KMS-11 (cell line): ENCODE data around the gene CYSRT1.

Experiments used
- H2AFZ ChIP-seq: fragments of 200-600 bp; sonication (generic); 2 replicates; pipeline ENCODE4 v1.6.1; 2016; ENCODE audit warnings: antibody characterized with exemption, mixed run types, low read depth
- H3K27ac ChIP-seq: fragments of 200-600 bp; sonication (generic); 2 replicates; pipeline ENCODE4 v1.6.1; 2016; ENCODE audit warnings: mild to moderate bottlenecking, mixed run types
- H3K27me3 ChIP-seq: fragments of 200-600 bp; sonication (generic); 2 replicates; pipeline ENCODE4 v1.6.1; 2017; ENCODE audit warnings: mild to moderate bottlenecking, low read depth, mixed run types, moderate library complexity; ENCODE audit not compliant: insufficient read depth
- H3K36me3 ChIP-seq: fragments of 200-600 bp; sonication (generic); 2 replicates; pipeline ENCODE4 v1.6.1; 2017; ENCODE audit warnings: mild to moderate bottlenecking, mixed run types; ENCODE audit not compliant: insufficient read depth
- H3K4me1 ChIP-seq: fragments of 200-600 bp; sonication (generic); 2 replicates; pipeline ENCODE4 v1.6.1; 2016; ENCODE audit warnings: mild to moderate bottlenecking, low read depth, mixed run types; ENCODE audit not compliant: poor library complexity, severe bottlenecking
- H3K4me2 ChIP-seq: fragments of 200-600 bp; sonication (generic); 2 replicates; pipeline ENCODE4 v1.7.0; 2016; ENCODE audit warnings: mild to moderate bottlenecking, mixed run types
- H3K4me3 ChIP-seq: fragments of 200-600 bp; sonication (generic); IDR thresholded peaks from 2 replicates; pipeline ENCODE4 v1.6.1; 2017; ENCODE audit warnings: low read depth, low read length, mixed read lengths; ENCODE audit not compliant: insufficient read depth
- H3K79me2 ChIP-seq: fragments of 200-600 bp; sonication (generic); 2 replicates; pipeline ENCODE4 v1.6.1; 2016; ENCODE audit warnings: low read depth, mixed run types; ENCODE audit not compliant: insufficient read depth
- H3K9ac ChIP-seq: fragments of 200-600 bp; sonication (generic); 2 replicates; pipeline ENCODE4 v1.6.1; 2016; ENCODE audit warnings: mild to moderate bottlenecking, mixed run types
- H4K20me1 ChIP-seq: fragments of 200-600 bp; sonication (generic); 2 replicates; pipeline ENCODE4 v1.6.1; 2016; ENCODE audit warnings: mild to moderate bottlenecking, mixed run types; ENCODE audit not compliant: insufficient read depth
- TF ChIP-seq, protein P1 (sequence below): fragments of 200-600 bp; sonication (generic); conservative IDR thresholded peaks from 2 replicates; pipeline ENCODE4 v1.6.1; 2017; ENCODE audit warnings: low read depth, mild to moderate bottlenecking, antibody characterized with exemption, low read length, moderate library complexity, mixed read lengths

CYSRT1 gene

GRCh38 chr9:137234758-137235423 lies 9.9 kb downstream of the CYSRT1 start:
- Histone ChIP-seq H2AFZ (no peak overlapping the region), H3K27ac (no peak overlapping the region), H3K79me2 (no peaks in the 10 kb centered on the region), H3K4me1 (peaks cover 23% of the 10 kb centered on the region), H3K9ac (no peak overlapping the region), H4K20me1 (no peaks in the 10 kb centered on the region), H3K36me3 (no peaks in the 10 kb centered on the region), H3K4me3 (no peak overlapping the region), H3K27me3 (peaks cover 46% of the 10 kb centered on the region), H3K4me2 (no peak overlapping the region)
- TF ChIP-seq, protein P1, sequence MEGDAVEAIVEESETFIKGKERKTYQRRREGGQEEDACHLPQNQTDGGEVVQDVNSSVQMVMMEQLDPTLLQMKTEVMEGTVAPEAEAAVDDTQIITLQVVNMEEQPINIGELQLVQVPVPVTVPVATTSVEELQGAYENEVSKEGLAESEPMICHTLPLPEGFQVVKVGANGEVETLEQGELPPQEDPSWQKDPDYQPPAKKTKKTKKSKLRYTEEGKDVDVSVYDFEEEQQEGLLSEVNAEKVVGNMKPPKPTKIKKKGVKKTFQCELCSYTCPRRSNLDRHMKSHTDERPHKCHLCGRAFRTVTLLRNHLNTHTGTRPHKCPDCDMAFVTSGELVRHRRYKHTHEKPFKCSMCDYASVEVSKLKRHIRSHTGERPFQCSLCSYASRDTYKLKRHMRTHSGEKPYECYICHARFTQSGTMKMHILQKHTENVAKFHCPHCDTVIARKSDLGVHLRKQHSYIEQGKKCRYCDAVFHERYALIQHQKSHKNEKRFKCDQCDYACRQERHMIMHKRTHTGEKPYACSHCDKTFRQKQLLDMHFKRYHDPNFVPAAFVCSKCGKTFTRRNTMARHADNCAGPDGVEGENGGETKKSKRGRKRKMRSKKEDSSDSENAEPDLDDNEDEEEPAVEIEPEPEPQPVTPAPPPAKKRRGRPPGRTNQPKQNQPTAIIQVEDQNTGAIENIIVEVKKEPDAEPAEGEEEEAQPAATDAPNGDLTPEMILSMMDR: 0 out of 2 replicates have a peak, but pooled peaks have one; percentile 5

DNA sequence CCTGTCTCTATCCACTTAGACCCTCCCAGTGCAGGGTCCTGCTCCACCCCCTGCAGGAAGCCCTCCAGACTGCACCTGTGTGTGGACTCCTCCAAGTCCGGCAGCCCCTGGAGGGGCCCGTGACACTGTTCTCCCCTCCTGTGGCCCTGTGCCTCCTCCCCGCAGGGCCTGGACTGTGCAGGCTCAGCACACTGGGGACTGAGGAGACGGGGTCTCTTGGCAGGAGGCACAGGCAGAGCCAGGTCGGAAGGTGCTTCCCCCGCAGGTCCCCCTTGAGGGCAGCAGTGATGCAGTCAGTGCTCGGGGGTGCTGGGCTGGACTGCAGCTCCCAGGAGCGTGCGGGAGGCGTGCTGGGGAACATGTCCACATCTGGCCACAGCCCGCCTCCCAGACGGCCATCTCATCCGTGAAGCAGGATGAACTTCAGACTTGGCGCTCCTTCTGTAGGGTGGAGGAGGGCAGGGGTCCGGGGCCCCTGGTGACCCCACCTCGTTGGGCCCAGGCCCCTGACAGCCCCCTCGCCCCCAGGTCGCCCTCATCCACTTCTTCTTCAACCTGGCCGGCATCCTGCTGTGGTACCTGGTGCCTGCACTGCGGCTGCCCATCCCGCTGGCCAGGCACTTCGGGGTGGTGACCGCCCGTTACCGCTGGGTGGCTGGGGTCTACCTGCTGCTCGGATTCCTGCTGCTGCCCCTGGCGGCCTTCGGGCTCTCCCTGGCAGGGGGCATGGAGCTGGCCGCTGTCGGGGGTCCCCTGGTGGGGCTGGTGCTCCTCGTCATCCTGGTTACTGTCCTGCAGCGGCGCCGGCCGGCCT lies 10.7 kb downstream of the CYSRT1 start:
- H3K27ac ChIP-seq: no peak overlapping the region
- H2AFZ ChIP-seq: no peak overlapping the region
- H4K20me1 ChIP-seq: no peaks in the 10 kb centered on the region
- no peak overlapping the region for H3K4me2 ChIP-seq
- H3K79me2 ChIP-seq: no peaks in the 10 kb centered on the region
- peaks cover 43% of the 10 kb centered on the region for H3K27me3 ChIP-seq
- no peak overlapping the region for H3K9ac ChIP-seq
- TF ChIP-seq, protein P1: 0 out of 2 replicates have a peak, but pooled peaks have one; percentile 15
- H3K4me3 ChIP-seq: no peak overlapping the region
- H3K36me3 ChIP-seq: no peaks in the 10 kb centered on the region
- peaks cover 23% of the 10 kb centered on the region for H3K4me1 ChIP-seq

DNA sequence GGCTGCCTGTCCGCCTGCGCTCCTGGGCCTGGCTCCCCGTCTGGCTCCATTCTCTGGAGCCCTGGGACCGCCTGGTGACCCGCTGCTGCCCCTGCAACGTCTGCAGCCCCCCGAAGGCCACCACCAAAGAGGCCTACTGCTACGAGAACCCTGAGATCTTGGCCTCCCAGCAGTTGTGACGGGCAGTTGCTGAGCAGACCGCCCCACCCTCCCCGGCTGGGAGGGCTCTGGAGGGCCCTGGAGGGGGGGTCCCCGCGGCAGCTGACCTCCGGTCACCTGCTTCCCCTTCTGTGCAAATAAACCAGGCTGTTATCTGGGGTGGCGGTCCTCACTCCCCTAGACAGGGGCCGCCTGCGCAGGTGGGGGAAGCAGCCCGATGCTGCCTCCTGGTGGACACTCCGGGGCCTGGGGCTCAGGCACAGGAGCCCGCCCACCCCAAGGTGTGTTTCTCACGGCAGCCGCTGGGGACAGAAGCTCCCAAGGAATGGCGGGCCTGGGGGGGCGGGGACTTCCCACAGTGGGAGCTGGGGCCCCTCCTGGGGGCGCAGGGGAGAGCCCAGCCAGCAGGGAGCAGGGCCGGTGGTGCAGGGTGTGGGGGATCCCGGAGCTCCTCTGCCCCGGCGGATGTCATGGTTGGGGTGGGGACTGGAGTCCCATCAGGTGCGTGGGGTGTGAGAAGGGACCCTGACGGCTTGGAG lies 11.4 kb downstream of the CYSRT1 start:
- H3K27me3 ChIP-seq: peaks cover 36% of the 10 kb centered on the region
- no peak overlapping the region for H3K4me3 ChIP-seq
- peaks cover 23% of the 10 kb centered on the region for H3K4me1 ChIP-seq
- TF ChIP-seq, protein P1: peak; percentile 87
- no peak overlapping the region for H3K27ac ChIP-seq
- no peaks in the 10 kb centered on the region for H3K36me3 ChIP-seq
- H2AFZ ChIP-seq: no peak overlapping the region
- H3K4me2 ChIP-seq: peak overlapping the region; percentile 26; the same call in 1 of the 2 replicates
- no peak overlapping the region for H3K9ac ChIP-seq
- H4K20me1 ChIP-seq: no peaks in the 10 kb centered on the region
- no peaks in the 10 kb centered on the region for H3K79me2 ChIP-seq

GRCh38 chr9:137236936-137237421 lies 12.0 kb downstream of the CYSRT1 start:
- Histone ChIP-seq H3K36me3 (peaks cover under 1% of the 10 kb centered on the region; the same call in 1 of the 2 replicates), H3K4me2 (peak overlapping the region; percentile 26; the same call in 1 of the 2 replicates), H3K79me2 (peaks cover 4% of the 10 kb centered on the region), H4K20me1 (peaks cover 2% of the 10 kb centered on the region; the same call in 1 of the 2 replicates), H3K4me1 (peaks cover 23% of the 10 kb centered on the region), H2AFZ (no peak overlapping the region), H3K27ac (no peak overlapping the region), H3K27me3 (peaks cover 30% of the 10 kb centered on the region), H3K4me3 (no peak overlapping the region), H3K9ac (no peak overlapping the region)
- TF ChIP-seq, protein P1: no peak
